ENCODE data around the gene PPP2R2C.

PPP2R2C gene

GRCh38 chr4:6419452-6420028, 52.9 kb downstream of the PPP2R2C start:
- H3K4me3 ChIP-seq (ENCODE audit: low read depth in 1 of 2, low read length in 2 of 2), result no peak overlapping the region
- no peak for DNase-seq
- no peaks in the 10 kb centered on the region for H3K27me3 ChIP-seq (ENCODE audit: insufficient read depth, low read length, poor library complexity)
- H3K9me3 ChIP-seq (ENCODE audit: insufficient read depth, low read length, severe bottlenecking), result no peaks in the 10 kb centered on the region
- no peak overlapping the region for H3K4me2 ChIP-seq (ENCODE audit: insufficient read depth, low read length)
- ATAC-seq (ENCODE audit: insufficient read depth, low read depth), result no peak
- no peaks in the 10 kb centered on the region for H3K79me2 ChIP-seq (ENCODE audit: insufficient read depth, low read length)
- H3K36me3 ChIP-seq (ENCODE audit: insufficient read depth, low read length), result no peaks in the 10 kb centered on the region
- H3K4me1 ChIP-seq (ENCODE audit: insufficient read depth, low read length), result no peaks in the 10 kb centered on the region
- TF ChIP-seq CTCF (IDR thresholded peaks at IDR 0.05; ENCODE audit: borderline replicate concordance, extremely low read depth, low read length, poor library complexity, severe bottlenecking), result no peak
- no peak for TF ChIP-seq EZH2 (IDR thresholded peaks at IDR 0.05; ENCODE audit: borderline replicate concordance, low read depth, low read length, severe bottlenecking)
- H3K27ac ChIP-seq (ENCODE audit: low read length), result no peak overlapping the region
- H3K9ac ChIP-seq (ENCODE audit: low read depth, low read length), result no peak overlapping the region
- no peak overlapping the region for H2AFZ ChIP-seq (ENCODE audit: low read depth, low read length)
- peaks cover 5% of the 10 kb centered on the region; the same call in 1 of the 2 replicates for H4K20me1 ChIP-seq (ENCODE audit: insufficient read depth, low read length)

DNA sequence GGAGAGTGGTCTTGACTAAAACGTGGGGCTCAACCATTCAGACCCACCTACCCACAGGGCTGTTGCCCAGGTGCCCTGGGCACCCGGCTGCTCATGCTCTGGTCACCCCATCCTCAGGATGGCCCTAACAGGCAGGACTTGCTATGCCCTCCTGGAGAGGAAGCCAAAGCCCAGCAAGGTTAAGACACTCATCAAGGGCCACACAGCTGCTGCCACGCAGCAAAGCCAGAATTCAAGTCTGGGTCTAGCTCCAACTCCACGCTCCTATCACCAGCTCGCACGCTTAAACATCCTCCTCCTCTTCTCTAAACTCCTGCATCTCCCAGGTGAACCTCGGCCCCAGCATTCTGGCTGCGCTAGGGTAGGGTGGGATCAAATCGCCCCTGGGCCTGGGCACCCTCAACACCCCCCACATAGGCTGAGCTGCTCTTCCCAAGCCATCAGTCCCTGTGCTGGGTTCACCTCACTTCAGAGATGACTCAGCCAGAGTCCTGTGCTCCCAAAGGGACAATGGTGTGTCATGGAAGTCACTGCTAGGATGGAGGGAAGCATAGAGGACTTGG, 54.1 kb downstream of the PPP2R2C start:
- Histone ChIP-seq H3K4me2 (ENCODE audit: insufficient read depth, low read length) (no peak overlapping the region), H4K20me1 (ENCODE audit: insufficient read depth, low read length) (peaks cover 2% of the 10 kb centered on the region; the same call in 1 of the 2 replicates), H3K4me1 (ENCODE audit: insufficient read depth, low read length) (no peaks in the 10 kb centered on the region), H2AFZ (ENCODE audit: low read depth, low read length) (no peak overlapping the region), H3K36me3 (ENCODE audit: insufficient read depth, low read length) (no peaks in the 10 kb centered on the region), H3K4me3 (ENCODE audit: low read depth in 1 of 2, low read length in 2 of 2) (no peak overlapping the region), H3K27ac (ENCODE audit: low read length) (no peak overlapping the region), H3K27me3 (ENCODE audit: insufficient read depth, low read length, poor library complexity) (no peaks in the 10 kb centered on the region), H3K9me3 (ENCODE audit: insufficient read depth, low read length, severe bottlenecking) (no peaks in the 10 kb centered on the region), H3K79me2 (ENCODE audit: insufficient read depth, low read length) (no peaks in the 10 kb centered on the region), H3K9ac (ENCODE audit: low read depth, low read length) (no peak overlapping the region)
- ATAC-seq (ENCODE audit: insufficient read depth, low read depth) (no peak), DNase-seq (no peak)
- no peak for TF ChIP-seq EZH2 (IDR thresholded peaks at IDR 0.05; ENCODE audit: borderline replicate concordance, low read depth, low read length, severe bottlenecking)
- no peak for TF ChIP-seq CTCF (IDR thresholded peaks at IDR 0.05; ENCODE audit: borderline replicate concordance, extremely low read depth, low read length, poor library complexity, severe bottlenecking)

- DNase-seq (no peak), ATAC-seq (ENCODE audit: insufficient read depth, low read depth) (no peak)
- Histone ChIP-seq H3K4me3 (ENCODE audit: low read depth in 1 of 2, low read length in 2 of 2) (no peak overlapping the region), H2AFZ (ENCODE audit: low read depth, low read length) (no peak overlapping the region), H4K20me1 (ENCODE audit: insufficient read depth, low read length) (peaks cover 2% of the 10 kb centered on the region; the same call in 1 of the 2 replicates), H3K27me3 (ENCODE audit: insufficient read depth, low read length, poor library complexity) (no peaks in the 10 kb centered on the region), H3K9ac (ENCODE audit: low read depth, low read length) (no peak overlapping the region), H3K27ac (ENCODE audit: low read length) (no peak overlapping the region), H3K79me2 (ENCODE audit: insufficient read depth, low read length) (no peaks in the 10 kb centered on the region), H3K9me3 (ENCODE audit: insufficient read depth, low read length, severe bottlenecking) (no peaks in the 10 kb centered on the region), H3K4me2 (ENCODE audit: insufficient read depth, low read length) (no peak overlapping the region), H3K4me1 (ENCODE audit: insufficient read depth, low read length) (no peaks in the 10 kb centered on the region), H3K36me3 (ENCODE audit: insufficient read depth, low read length) (no peaks in the 10 kb centered on the region)
- TF ChIP-seq EZH2 (IDR thresholded peaks at IDR 0.05; ENCODE audit: borderline replicate concordance, low read depth, low read length, severe bottlenecking), result no peak
- TF ChIP-seq CTCF (IDR thresholded peaks at IDR 0.05; ENCODE audit: borderline replicate concordance, extremely low read depth, low read length, poor library complexity, severe bottlenecking), result no peak
These were observed 54.8 kb downstream of the PPP2R2C start for GRCh38 chr4:6417516-6418050.
